Loucy (cell line): ENCODE measurements around the gene TRPM5.

Experiments used
- H2AFZ ChIP-seq: fragments of 200-600 bp; sonication (generic); 2 replicates; pipeline ENCODE4 v1.6.0; 2016; ENCODE audit warnings: antibody characterized with exemption, mild to moderate bottlenecking, low read length, moderate library complexity
- H3F3A ChIP-seq: fragments of 200-600 bp; 2 replicates; pipeline ENCODE4 v1.6.0; 2016; ENCODE audit warnings: antibody characterized with exemption, low read depth, mild to moderate bottlenecking
- H3K27me3 ChIP-seq: fragments of 200-600 bp; sonication (generic); 2 replicates; pipeline ENCODE4 v1.6.1; 2014; ENCODE audit warnings: low read length, mild to moderate bottlenecking; ENCODE audit not compliant: insufficient read depth, poor library complexity, severe bottlenecking
- H3K36me3 ChIP-seq: fragments of 200-600 bp; sonication (generic); 2 replicates; pipeline ENCODE4 v1.6.1; 2016; ENCODE audit warnings: low read length; ENCODE audit not compliant: insufficient read depth
- H3K4me1 ChIP-seq: fragments of 200-600 bp; sonication (generic); 2 replicates; pipeline ENCODE4 v1.5.1; 2014; ENCODE audit warnings: low read length, mild to moderate bottlenecking; ENCODE audit not compliant: insufficient read depth, poor library complexity, severe bottlenecking
- H3K4me2 ChIP-seq: fragments of 200-600 bp; sonication (generic); 2 replicates; pipeline ENCODE4 v1.6.0; 2014; ENCODE audit warnings: antibody characterized with exemption, low read length, low read depth, mild to moderate bottlenecking; ENCODE audit not compliant: poor library complexity, severe bottlenecking
- H3K4me3 ChIP-seq: fragments of 200-600 bp; sonication (generic); 2 replicates; pipeline ENCODE4 v1.5.1; 2014; ENCODE audit warnings: low read length, mild to moderate bottlenecking, mixed read lengths; ENCODE audit not compliant: poor library complexity, severe bottlenecking
- H3K79me2 ChIP-seq: fragments of 200-600 bp; sonication (generic); 2 replicates; pipeline ENCODE4 v1.6.1; 2014; ENCODE audit warnings: low read length; ENCODE audit not compliant: insufficient read depth
- H3K9ac ChIP-seq: fragments of 200-600 bp; sonication (generic); 2 replicates; pipeline ENCODE4 v1.6.0; 2014; ENCODE audit warnings: mild to moderate bottlenecking, low read depth, low read length, moderate library complexity; ENCODE audit not compliant: poor library complexity, severe bottlenecking
- H3K9me2 ChIP-seq: fragments of 200-600 bp; sonication (generic); replicated peaks from 2 replicates; pipeline ENCODE4 v1.6.1; 2016; ENCODE audit warnings: low read depth, low read length, mixed read lengths
- H3K9me3 ChIP-seq: fragments of 200-600 bp; sonication (generic); 2 replicates; pipeline ENCODE4 v1.6.1; 2014; ENCODE audit warnings: mild to moderate bottlenecking, antibody characterized with exemption, low read length, low read depth; ENCODE audit not compliant: insufficient read depth
- H4K20me1 ChIP-seq: fragments of 200-600 bp; sonication (generic); 2 replicates; pipeline ENCODE4 v1.6.0; 2014; ENCODE audit warnings: antibody characterized with exemption, low read length, mild to moderate bottlenecking; ENCODE audit not compliant: insufficient read depth, poor library complexity, severe bottlenecking
- CTCF ChIP-seq: fragments of 200-600 bp; sonication (generic); conservative IDR thresholded peaks from 2 replicates; pipeline ENCODE4 v1.5.1; 2014; ENCODE audit warnings: mild to moderate bottlenecking, antibody characterized with exemption, low read length
- EZH2phosphoT487 ChIP-seq: fragments of 200-600 bp; IDR thresholded peaks from 2 replicates; pipeline ENCODE4 v1.6.1; 2018; ENCODE audit warnings: antibody characterized with exemption, mild to moderate bottlenecking, moderate library complexity, borderline replicate concordance

Gene TRPM5

GRCh38 chr11:2466069-2466801 lies 21.9 kb upstream of the TRPM5 start:
- no peak overlapping the region for H3K4me3 ChIP-seq
- TF ChIP-seq EZH2phosphoT487 (no peak), CTCF (no peak)
- H4K20me1 ChIP-seq, result peaks cover 3% of the 10 kb centered on the region
- H3K79me2 ChIP-seq, result no peaks in the 10 kb centered on the region
- no peaks in the 10 kb centered on the region for H3K9me3 ChIP-seq
- peak overlapping the region; percentile 48 for H3K4me2 ChIP-seq
- no peaks in the 10 kb centered on the region for H3K9me2 ChIP-seq
- peaks cover 15% of the 10 kb centered on the region for H3K4me1 ChIP-seq
- H3K36me3 ChIP-seq, result no peaks in the 10 kb centered on the region
- H2AFZ ChIP-seq, result no peak overlapping the region
- no peaks in the 10 kb centered on the region for H3K27me3 ChIP-seq
- no peak overlapping the region for H3K9ac ChIP-seq
- no peaks in the 10 kb centered on the region for H3F3A ChIP-seq

- H3K4me1 ChIP-seq, result peaks cover 15% of the 10 kb centered on the region
- H3F3A ChIP-seq, result no peaks in the 10 kb centered on the region
- H3K9me3 ChIP-seq, result no peaks in the 10 kb centered on the region
- no peaks in the 10 kb centered on the region for H3K79me2 ChIP-seq
- H2AFZ ChIP-seq, result no peak overlapping the region
- peaks cover 3% of the 10 kb centered on the region for H4K20me1 ChIP-seq
- no peak overlapping the region for H3K4me3 ChIP-seq
- no peak overlapping the region for H3K4me2 ChIP-seq
- H3K27me3 ChIP-seq, result no peaks in the 10 kb centered on the region
- no peaks in the 10 kb centered on the region for H3K9me2 ChIP-seq
- TF ChIP-seq CTCF, result no peak
- TF ChIP-seq EZH2phosphoT487, result no peak
- H3K9ac ChIP-seq, result no peak overlapping the region
- H3K36me3 ChIP-seq, result no peaks in the 10 kb centered on the region
Measured at GRCh38 chr11:2465202-2466068, 21.1 kb upstream of the TRPM5 start.

GRCh38 chr11:2464451-2465165 lies 20.3 kb upstream of the TRPM5 start:
- no peaks in the 10 kb centered on the region for H3K9me3 ChIP-seq
- H3K27me3 ChIP-seq, result no peaks in the 10 kb centered on the region
- no peak overlapping the region for H3K9ac ChIP-seq
- H3F3A ChIP-seq, result no peaks in the 10 kb centered on the region
- H3K79me2 ChIP-seq, result no peaks in the 10 kb centered on the region
- peaks cover 15% of the 10 kb centered on the region for H3K4me1 ChIP-seq
- TF ChIP-seq CTCF (no peak), EZH2phosphoT487 (no peak)
- H2AFZ ChIP-seq, result no peak overlapping the region
- peaks cover 3% of the 10 kb centered on the region for H4K20me1 ChIP-seq
- no peak overlapping the region for H3K4me3 ChIP-seq
- H3K36me3 ChIP-seq, result no peaks in the 10 kb centered on the region
- no peaks in the 10 kb centered on the region for H3K9me2 ChIP-seq
- H3K4me2 ChIP-seq, result no peak overlapping the region
